GM19397 (cell line): ENCODE results near the gene EEF1B2.
"Not testable (repeated sequence)": the region's sequence is repeated elsewhere in the genome, so short reads cannot be mapped to it uniquely, and the experiment has no call there.

ENCODE experiments used
- ATAC-seq: cut with Tn5 transposase; IDR thresholded peaks from one replicate; pipeline ENCODE4 v1.9.1; 2021; ENCODE audit warnings: mild to moderate bottlenecking, moderate library complexity; ENCODE audit not compliant: unreplicated experiment

Gene EEF1B2

GRCh38 chr2:206163251-206163880 is 3.7 kb downstream of the EEF1B2 start:
- ATAC-seq, result no peak

- ATAC-seq, result no peak
These were observed 4.7 kb downstream of the EEF1B2 start for GRCh38 chr2:206164261-206164862.

GRCh38 chr2:206168230-206168629 is 8.5 kb downstream of the EEF1B2 start:
- not testable (repeated sequence) for ATAC-seq

DNA sequence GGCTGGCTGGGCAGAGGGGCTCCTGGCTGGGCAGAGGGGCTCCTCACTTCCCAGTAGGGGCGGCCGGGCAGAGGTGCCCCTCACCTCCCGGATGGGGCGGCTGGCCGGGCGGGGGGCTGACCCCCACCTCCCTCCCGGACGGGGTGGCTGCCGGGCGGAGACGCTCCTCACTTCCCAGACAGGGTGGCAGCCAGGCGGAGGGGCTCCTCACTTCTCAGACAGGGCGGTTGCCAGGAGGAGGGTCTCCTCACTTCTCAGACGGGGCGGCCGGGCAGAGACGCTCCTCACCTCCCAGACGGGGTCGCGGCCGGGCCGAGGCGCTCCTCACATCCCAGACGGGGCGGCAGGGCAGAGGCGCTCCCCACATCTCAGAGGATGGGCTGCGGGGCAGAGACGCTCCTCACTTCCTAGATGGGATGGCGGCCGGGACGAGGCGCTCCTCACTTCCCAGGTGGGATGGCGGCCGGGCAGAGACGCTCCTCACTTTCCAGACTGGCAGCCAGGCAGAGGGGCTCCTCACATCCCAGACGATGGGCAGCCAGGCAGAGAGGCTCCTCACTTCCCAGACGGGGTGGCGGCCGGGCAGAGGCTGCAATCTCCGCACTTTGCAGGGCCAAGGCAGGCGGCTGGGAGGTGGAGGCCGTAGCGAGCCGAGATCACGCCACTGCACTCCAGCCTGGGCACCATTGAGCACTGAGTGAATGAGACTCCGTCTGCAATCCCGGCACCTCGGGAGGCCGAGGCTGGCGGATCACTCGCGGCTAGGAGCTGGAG is 12.1 kb downstream of the EEF1B2 start:
- ATAC-seq, result not testable (repeated sequence)

DNA sequence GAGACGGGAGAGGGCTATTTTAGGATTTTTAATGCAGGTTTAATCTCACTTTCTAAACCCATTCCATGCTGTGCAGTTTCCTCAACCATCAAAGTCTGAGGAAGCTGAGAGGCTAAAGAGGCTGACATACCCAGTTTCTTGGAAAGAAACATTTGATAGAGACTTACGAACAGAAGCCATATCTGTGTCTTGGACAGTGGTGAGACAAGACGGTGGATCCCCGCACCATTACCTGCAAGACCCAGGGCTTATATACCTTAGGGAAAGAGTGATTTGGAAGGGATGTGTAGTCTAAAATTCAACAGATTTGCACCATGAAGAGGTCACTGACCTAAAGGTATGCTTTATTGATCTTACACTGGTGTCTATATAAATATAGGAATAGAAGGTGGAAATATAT is 13.5 kb downstream of the EEF1B2 start:
- ATAC-seq, result no peak

DNA sequence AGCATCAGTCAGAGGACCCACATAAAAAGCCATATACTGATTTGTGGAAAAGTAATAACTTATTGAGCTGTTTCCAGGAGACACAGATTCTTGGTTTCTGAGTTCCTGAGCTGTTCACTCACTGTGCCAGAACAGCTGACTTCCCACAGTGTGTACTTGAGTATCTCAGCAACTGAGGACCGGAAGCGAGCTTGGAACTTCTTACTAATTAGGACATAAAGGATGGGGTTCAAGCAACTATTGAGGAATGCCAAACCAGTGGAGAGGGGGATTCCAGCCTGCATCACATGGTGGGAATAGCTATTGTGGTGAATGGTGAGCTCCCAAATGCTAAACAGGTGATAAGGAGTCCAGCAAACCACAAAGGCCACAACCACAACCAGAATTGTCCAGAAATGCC is 16.4 kb downstream of the EEF1B2 start:
- ATAC-seq, result no peak

- ATAC-seq, result no peak
These were observed 17.2 kb downstream of the EEF1B2 start for GRCh38 chr2:206176901-206177300.

DNA sequence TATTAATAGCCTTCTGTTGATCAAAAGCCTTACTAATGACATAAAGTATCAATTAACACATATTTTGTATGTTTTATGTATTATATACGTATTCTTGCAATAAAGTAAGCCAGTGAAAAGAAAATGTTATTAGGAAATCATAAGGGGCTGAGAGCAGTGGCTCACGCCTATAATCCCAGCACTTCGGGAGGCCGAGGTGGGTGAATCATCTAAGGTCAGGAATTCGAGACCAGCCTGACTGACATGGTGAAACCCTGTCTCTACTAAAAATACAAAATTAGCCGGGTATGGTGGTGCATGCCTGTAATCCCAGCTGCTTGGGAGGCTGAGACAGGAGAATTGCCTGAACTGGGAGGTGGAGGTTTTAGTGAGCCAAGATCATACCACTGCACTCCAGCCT is 21.8 kb downstream of the EEF1B2 start:
- not testable (repeated sequence) for ATAC-seq

GRCh38 chr2:206189691-206190090 is 30.0 kb downstream of the EEF1B2 start:
- no peak for ATAC-seq

GRCh38 chr2:206190111-206190510 is 30.4 kb downstream of the EEF1B2 start:
- ATAC-seq, result no peak

DNA sequence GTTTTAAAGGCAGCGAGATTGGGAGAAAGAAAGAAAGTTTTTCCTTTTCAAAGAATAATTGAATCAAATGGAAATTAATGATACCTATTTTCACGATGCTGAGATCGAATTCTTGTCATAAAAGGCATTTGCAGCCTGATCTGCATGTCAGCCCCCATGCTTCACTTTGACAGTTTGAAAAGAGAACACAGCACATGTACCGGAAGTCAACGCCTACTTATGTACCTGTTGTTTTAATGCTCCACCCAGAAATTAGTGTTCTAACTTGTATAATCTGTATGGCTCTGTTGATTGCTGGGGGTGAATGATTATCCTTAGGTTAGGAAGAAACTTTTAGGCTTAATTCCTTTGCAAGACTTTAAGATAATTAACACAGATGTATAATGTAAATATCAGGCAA is 31.0 kb downstream of the EEF1B2 start:
- no peak for ATAC-seq

- ATAC-seq, result no peak
These were observed 32.5 kb downstream of the EEF1B2 start for GRCh38 chr2:206192157-206192556.

DNA sequence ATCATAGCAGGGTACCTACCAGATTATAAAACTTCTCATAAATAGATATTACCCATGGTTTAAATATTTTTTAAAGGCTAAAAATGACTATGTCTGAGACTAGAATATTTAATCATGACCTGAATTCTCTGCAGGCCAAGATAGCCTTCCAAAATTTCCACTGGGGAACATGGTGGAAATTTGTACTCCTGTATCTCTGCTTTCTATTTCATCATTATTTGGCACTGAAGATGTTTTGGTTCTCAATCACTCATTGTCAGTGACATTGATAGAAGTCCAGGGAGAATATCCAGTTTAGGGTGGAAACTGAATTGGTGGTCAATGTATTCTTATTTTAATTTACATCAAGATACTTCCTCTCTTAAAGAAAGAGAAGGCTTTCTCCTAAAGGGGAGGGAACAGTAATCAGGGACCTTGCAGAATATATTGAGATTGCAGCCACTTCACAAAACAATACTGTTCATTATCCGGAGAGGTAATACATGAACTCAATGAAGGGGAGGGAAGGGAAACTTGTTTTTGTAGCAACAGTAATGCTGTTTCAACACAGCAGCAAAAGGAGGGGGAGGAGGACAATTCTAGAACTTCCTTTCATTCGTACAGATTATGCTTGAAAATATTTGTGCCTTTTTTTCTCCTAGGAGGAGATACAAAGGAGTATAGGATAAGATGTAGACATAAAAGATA is 34.1 kb downstream of the EEF1B2 start:
- ATAC-seq, result no peak

GRCh38 chr2:206198677-206199076 is 39.0 kb downstream of the EEF1B2 start:
- ATAC-seq, result no peak

DNA sequence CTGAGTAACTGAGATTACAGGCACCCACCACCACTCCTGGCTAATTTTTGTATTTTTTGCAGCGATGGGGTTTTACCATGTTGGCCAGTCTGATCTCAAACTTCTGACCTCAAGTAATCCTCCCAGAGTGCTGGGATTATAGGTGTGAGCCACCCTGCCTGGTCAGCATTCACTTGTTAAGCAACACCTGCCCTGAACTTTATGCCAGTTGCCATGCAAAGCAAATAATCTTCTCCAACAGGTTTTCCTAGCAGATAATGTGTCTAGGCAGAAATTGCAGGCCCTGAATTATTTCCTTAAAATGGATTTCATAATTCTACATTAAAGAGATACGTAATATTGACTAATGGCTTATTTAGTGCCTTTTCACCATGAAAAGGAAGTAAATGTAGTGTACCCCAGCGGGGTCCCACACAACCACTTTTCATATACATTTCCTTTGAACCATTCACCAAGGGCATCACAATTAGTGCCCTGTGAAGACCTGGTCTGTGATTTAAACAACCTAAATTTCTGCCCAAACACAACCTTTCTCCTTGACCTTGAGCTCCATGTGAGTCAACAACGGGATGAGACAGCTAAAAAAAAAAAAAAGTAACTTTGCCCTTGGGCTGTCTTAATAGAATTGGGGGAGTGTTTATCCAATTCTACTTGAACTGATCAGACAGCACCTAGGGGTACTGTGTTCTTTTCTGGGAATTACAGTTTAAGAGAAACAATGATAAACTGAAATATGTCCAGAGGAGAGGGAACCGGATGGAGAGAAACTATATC is 41.6 kb downstream of the EEF1B2 start:
- no peak for ATAC-seq

DNA sequence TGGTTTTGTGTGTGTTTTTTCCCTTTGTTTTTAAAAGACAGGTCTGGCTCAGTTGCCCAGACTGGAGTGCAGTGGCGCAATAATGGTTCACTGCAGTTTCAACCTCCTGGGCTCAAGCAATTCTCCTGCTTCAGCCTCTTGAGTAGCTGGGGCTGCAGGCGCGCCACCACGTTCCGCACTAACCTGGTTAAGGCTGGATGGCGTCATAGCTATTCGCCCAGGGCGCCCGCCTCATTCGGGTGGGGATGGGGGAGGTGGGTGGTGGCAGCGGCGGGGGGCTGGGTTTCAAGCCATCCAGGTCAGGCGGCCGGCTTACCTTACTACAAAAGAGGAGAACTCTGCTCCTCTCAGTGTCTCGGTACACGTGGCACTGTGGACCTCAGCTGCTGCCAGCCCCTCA is 42.8 kb downstream of the EEF1B2 start:
- ATAC-seq, result no peak

DNA sequence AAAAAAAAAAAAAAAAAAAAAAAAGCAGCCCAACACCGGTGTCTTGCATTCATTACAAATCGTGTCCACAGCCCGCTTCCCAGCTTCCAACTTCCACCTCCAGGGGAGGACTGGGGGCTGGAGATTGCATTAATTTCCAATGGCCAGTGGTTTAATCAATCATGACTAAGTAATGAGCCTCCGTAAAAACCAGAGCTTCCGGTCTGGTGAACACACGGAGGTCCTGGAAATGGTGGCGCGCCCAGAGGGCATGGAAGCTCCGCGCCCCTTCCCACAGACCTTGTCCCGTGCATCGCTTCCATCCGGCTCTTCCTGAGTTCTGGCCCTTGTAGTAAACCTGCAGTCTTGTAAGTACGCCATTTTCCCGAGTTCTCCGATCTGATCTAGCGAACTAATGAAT is 43.6 kb downstream of the EEF1B2 start:
- ATAC-seq, result no peak

GRCh38 chr2:206204710-206205109 is 45.0 kb downstream of the EEF1B2 start:
- no peak for ATAC-seq

DNA sequence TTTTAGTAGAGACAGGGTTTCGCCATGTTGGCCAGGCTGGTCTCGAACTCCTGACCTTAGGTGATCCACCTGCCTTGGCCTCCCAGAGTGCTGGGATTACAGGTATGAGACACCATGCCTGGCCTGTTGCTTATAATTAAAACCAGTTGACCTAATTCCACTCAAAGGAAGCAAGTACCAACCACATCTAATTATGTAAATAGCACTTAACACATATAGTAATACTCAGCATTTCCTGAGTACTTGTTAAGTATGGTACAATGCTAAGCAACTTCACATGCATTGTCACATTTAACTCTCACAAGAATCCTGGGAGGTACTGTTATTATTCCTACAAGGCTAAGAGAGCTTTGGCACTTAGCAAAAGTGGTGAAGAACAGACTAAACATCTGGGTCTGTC is 47.6 kb downstream of the EEF1B2 start:
- not testable (repeated sequence) for ATAC-seq

- no peak for ATAC-seq
These were observed 49.2 kb downstream of the EEF1B2 start for GRCh38 chr2:206208900-206209299.
